CD14-positive monocyte (primary cell): Measurements from ENCODE around the gene DSC3. TPM values are rescaled to one million over a fixed set of nuclear protein-coding genes. Genes with fewer than 3 reads are reported as not detected.

ENCODE experiments used
- DNase-seq, 3 donors: peaks; one replicate each; pipeline ENCODE4 v3.0.0-alpha.2; 2011 to 2022
- H2AFZ ChIP-seq: 2 replicates; pipeline ENCODE4 v1.6.0; 2012; ENCODE audit warnings: mild to moderate bottlenecking, low read depth, low read length, inconsistent platforms; ENCODE audit not compliant: insufficient read depth, poor library complexity, severe bottlenecking
- H3K27ac ChIP-seq, 2 donors: 1 replicate in 1 of 2; 2 replicates in 1 of 2; pipeline ENCODE4 v1.5.1; 2012 to 2013; ENCODE audit warnings: low read length in 2 of 2, control low read depth in 1 of 2, inconsistent platforms in 1 of 2, low read depth in 1 of 2, mild to moderate bottlenecking in 1 of 2
- H3K27me3 ChIP-seq, 2 donors: one replicate each; pipeline versions ENCODE4 v1.6.0 to v1.6.1; 2011 to 2013; ENCODE audit warnings: low read length in 2 of 2; ENCODE audit not compliant: control insufficient read depth in 2 of 2, insufficient read depth in 2 of 2
- H3K36me3 ChIP-seq, 2 donors: replicated peaks in 1 of 2; 1 replicate in 1 of 2; 2 replicates in 1 of 2; pipeline versions ENCODE4 v1.5.1 to v1.6.1; 2012 to 2013; ENCODE audit warnings: low read length in 2 of 2, control low read depth in 1 of 2, inconsistent platforms in 1 of 2, mild to moderate bottlenecking in 1 of 2; ENCODE audit not compliant: insufficient read depth in 2 of 2, control insufficient read depth in 1 of 2
- H3K4me1 ChIP-seq, 2 donors: 1 replicate in 1 of 2; 2 replicates in 1 of 2; pipeline versions ENCODE4 v1.5.1 to v1.6.1; 2012 to 2013; ENCODE audit warnings: low read length in 2 of 2, control low read depth in 1 of 2, inconsistent platforms in 1 of 2, mild to moderate bottlenecking in 1 of 2, moderate library complexity in 1 of 2; ENCODE audit not compliant: insufficient read depth in 2 of 2, control insufficient read depth in 1 of 2
- H3K4me2 ChIP-seq: replicated peaks from 2 replicates; pipeline ENCODE3; 2012; ENCODE audit warnings: low read length, moderate library complexity, mild to moderate bottlenecking; ENCODE audit not compliant: poor library complexity, severe bottlenecking; ENCODE audit errors: extremely low read depth
- H3K4me3 ChIP-seq, 3 experiments: fragments of 200-600 bp in 1 of 3; sonication (generic) in 1 of 3; replicated peaks in 1 of 3; 1 replicate in 2 of 3; 2 replicates in 1 of 3; pipeline ENCODE4 v1.5.1; 2011 to 2013; ENCODE audit warnings: low read length in 3 of 3, mild to moderate bottlenecking in 3 of 3, control low read depth in 2 of 3, low read depth in 2 of 3, inconsistent platforms in 1 of 3, moderate library complexity in 1 of 3
- H3K79me2 ChIP-seq: 2 replicates; pipeline ENCODE4 v1.6.0; 2012; ENCODE audit warnings: mild to moderate bottlenecking, control low read depth, inconsistent platforms, low read length, moderate library complexity; ENCODE audit not compliant: insufficient read depth
- H3K9ac ChIP-seq: 2 replicates; pipeline ENCODE4 v1.6.0; 2017; ENCODE audit warnings: low read length, mild to moderate bottlenecking; ENCODE audit not compliant: insufficient read depth, poor library complexity, severe bottlenecking
- H3K9me3 ChIP-seq, 2 donors: replicated peaks in 1 of 2; 1 replicate in 1 of 2; 2 replicates in 1 of 2; pipeline versions ENCODE4 v1.5.1 to v1.6.1; 2012 to 2013; ENCODE audit warnings: low read length in 2 of 2, control low read depth in 1 of 2; ENCODE audit not compliant: control insufficient read depth in 1 of 2, insufficient read depth in 1 of 2
- H4K20me1 ChIP-seq: 2 replicates; pipeline ENCODE4 v1.6.0; 2012; ENCODE audit warnings: mild to moderate bottlenecking, low read length, control low read depth, moderate library complexity; ENCODE audit not compliant: insufficient read depth
- H3K27ac Mint-ChIP-seq, 7 donors: one replicate each; pipeline ENCODE4 v1.8.0; 2020; ENCODE audit warnings: mild to moderate bottlenecking in 7 of 7, mixed read lengths in 7 of 7, moderate library complexity in 6 of 7, inconsistent platforms in 2 of 7
- H3K27me3 Mint-ChIP-seq, 3 donors: one replicate each; pipeline ENCODE4 v1.8.0; 2021 to 2022; ENCODE audit warnings: low read depth in 3 of 3, mild to moderate bottlenecking in 3 of 3, mixed read lengths in 3 of 3, moderate library complexity in 3 of 3, inconsistent platforms in 1 of 3
- H3K36me3 Mint-ChIP-seq, 2 donors: one replicate each; pipeline ENCODE4 v1.8.0; 2020; ENCODE audit warnings: mixed read lengths in 2 of 2, inconsistent platforms in 1 of 2, mild to moderate bottlenecking in 1 of 2
- H3K4me1 Mint-ChIP-seq: one replicate; pipeline ENCODE4 v1.8.0; 2020; ENCODE audit warnings: mild to moderate bottlenecking, mixed read lengths
- H3K4me3 Mint-ChIP-seq, 2 donors: one replicate each; pipeline ENCODE4 v1.8.0; 2020; ENCODE audit warnings: mild to moderate bottlenecking in 2 of 2, mixed read lengths in 2 of 2, moderate library complexity in 1 of 2
- H3K9me3 Mint-ChIP-seq, 7 donors: one replicate each; pipeline ENCODE4 v1.8.0; 2020 to 2022; ENCODE audit warnings: mixed read lengths in 7 of 7, mild to moderate bottlenecking in 6 of 7, moderate library complexity in 6 of 7, inconsistent platforms in 2 of 7
- WGBS: methylation state at CpG from one replicate; pipeline ENCODE4 v1.1.5; 2013; ENCODE audit warnings: missing lambda C conversion rate; ENCODE audit not compliant: insufficient coverage; 5-methylcytosine and 5-hydroxymethylcytosine counted together
- intact Hi-C, 2 donors: fragments of 100-400 bp; cut with micrococcal nuclease; formaldehyde crosslinking; loops; one replicate each; pipeline versions ENCODE4 v1.15.0 to v1.15.1; 2023
- polyA plus RNA-seq, 3 donors: library from polyadenylated mRNA; depleted of rRNA in 1 of 3; unstranded in 2 of 3; stranded (reverse) in 1 of 3; fragments of 300-500 nt in 2 of 3; fragments of >200 nt in 1 of 3; fragmentation: Illumina TruSeq in 2 of 3; gene quantifications; 1 replicate in 2 of 3; 2 replicates in 1 of 3; pipeline ENCODE4 v1.2.3, GENCODE V29; 2012 to 2021
- TF ChIP-seq, protein P1 (sequence below): fragments of 200-600 bp; IDR thresholded peaks from one replicate; pipeline ENCODE4 v1.8.0; 2022; ENCODE audit warnings: antibody characterized with exemption, mild to moderate bottlenecking

DSC3 gene
- polyA plus RNA-seq, 3 donors = not detected

DNA sequence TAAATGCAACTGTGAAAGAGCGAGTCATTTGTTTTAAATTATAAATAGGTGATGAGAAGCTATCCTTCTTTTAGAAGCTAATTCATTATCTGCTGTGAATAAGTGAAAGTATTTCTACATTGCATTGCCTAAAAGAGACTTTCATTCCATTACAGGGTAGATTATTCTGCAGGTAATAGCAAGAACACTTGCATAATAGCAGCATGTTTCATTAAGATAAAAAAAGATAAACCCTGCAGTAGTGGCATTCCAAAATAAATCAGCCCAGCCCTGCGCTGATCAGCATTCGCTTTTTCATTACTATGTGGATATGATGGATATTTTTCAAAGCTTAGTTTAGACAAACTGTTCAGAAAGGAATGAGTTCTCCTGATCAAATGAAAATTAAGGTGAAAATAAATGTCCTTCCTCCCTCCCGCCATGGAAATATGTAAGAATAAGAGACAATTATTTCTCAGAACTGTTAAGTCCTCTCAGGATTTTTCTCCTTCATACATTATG is 72.8 kb downstream of the DSC3 start:
- DNase-seq = no peak
- Histone ChIP-seq H3K4me3 (no peak overlapping the region), H3K79me2 (no peaks in the 10 kb centered on the region), H3K9me3 (no peaks in the 10 kb centered on the region), H3K36me3 (no peaks in the 10 kb centered on the region), H3K9ac (no peak overlapping the region), H4K20me1 (no peaks in the 10 kb centered on the region), H3K27ac (no peak overlapping the region), H3K4me1 (no peaks in the 10 kb centered on the region), H2AFZ (no peak overlapping the region), H3K4me2 (no peak overlapping the region), H3K27me3 (no peaks in the 10 kb centered on the region)
- intact Hi-C loops = no loop called here
- Mint-ChIP-seq H3K4me3 (no peak overlapping the region), H3K27me3 (peaks cover 3 to 4% (median 4%) of the 10 kb centered on the region in 3 donors), H3K27ac (no peak overlapping the region), H3K4me1 (no peaks in the 10 kb centered on the region), H3K9me3 (no peaks in the 10 kb centered on the region), H3K36me3 (no peaks in the 10 kb centered on the region)
- TF ChIP-seq, protein P1, sequence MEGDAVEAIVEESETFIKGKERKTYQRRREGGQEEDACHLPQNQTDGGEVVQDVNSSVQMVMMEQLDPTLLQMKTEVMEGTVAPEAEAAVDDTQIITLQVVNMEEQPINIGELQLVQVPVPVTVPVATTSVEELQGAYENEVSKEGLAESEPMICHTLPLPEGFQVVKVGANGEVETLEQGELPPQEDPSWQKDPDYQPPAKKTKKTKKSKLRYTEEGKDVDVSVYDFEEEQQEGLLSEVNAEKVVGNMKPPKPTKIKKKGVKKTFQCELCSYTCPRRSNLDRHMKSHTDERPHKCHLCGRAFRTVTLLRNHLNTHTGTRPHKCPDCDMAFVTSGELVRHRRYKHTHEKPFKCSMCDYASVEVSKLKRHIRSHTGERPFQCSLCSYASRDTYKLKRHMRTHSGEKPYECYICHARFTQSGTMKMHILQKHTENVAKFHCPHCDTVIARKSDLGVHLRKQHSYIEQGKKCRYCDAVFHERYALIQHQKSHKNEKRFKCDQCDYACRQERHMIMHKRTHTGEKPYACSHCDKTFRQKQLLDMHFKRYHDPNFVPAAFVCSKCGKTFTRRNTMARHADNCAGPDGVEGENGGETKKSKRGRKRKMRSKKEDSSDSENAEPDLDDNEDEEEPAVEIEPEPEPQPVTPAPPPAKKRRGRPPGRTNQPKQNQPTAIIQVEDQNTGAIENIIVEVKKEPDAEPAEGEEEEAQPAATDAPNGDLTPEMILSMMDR = no peak
- WGBS = no CpG with 5 or more reads among the region's 4 CpGs

DNA sequence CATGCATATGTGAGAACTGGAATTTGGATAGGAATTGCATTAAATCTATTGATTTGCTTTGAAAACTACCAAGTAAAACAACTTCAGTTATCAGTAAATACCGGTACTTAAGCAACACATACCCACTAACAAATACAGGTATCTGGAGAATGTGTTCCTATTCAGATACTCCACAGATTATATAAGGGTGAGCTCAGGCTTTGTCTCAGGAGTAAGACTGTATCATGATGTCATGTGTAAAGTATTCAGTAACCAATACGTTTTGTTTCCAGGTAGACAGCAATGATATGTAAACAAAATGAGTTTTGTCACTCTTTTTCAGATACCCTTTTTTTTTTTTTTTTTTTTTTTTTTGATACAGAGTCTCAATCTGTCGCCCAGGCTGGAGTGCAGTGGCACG is 74.8 kb downstream of the DSC3 start:
- Histone ChIP-seq H4K20me1 (no peaks in the 10 kb centered on the region), H3K27me3 (no peaks in the 10 kb centered on the region), H3K9ac (no peak overlapping the region), H3K4me1 (no peaks in the 10 kb centered on the region), H3K4me2 (no peak overlapping the region), H3K4me3 (no peak overlapping the region), H3K36me3 (no peaks in the 10 kb centered on the region), H2AFZ (no peak overlapping the region), H3K9me3 (no peaks in the 10 kb centered on the region), H3K79me2 (no peaks in the 10 kb centered on the region), H3K27ac (no peak overlapping the region)
- no peaks in the 10 kb centered on the region for H3K36me3 Mint-ChIP-seq
- TF ChIP-seq, protein P1 = no peak
- peaks cover under 1 to 3% (median under 1%) of the 10 kb centered on the region in 3 donors for H3K27me3 Mint-ChIP-seq
- H3K4me3 Mint-ChIP-seq = no peak overlapping the region
- H3K4me1 Mint-ChIP-seq = no peaks in the 10 kb centered on the region
- WGBS = no CpG with 5 or more reads among the region's 4 CpGs
- intact Hi-C loops = no loop called here
- DNase-seq = no peak
- H3K27ac Mint-ChIP-seq = no peak overlapping the region
- H3K9me3 Mint-ChIP-seq = no peaks in the 10 kb centered on the region
